ENCODE results near the gene ZDHHC1.

The ZDHHC1 gene

GRCh38 chr16:67445913-67446907, 29.9 kb upstream of the ZDHHC1 start:
- Histone ChIP-seq H3K9ac (ENCODE audit: low read depth, low read length) (peak overlapping the region; percentile 14), H3K9me3 (replicated peaks; ENCODE audit: low read length) (no peaks in the 10 kb centered on the region), H3K27me3 (ENCODE audit: control insufficient read depth, insufficient read depth, low read length) (no peaks in the 10 kb centered on the region), H3K4me2 (ENCODE audit: low read length) (no peak overlapping the region), H3K4me3 (ENCODE audit: low read length) (no peak overlapping the region), H3K36me3 (ENCODE audit: insufficient read depth, low read length) (peaks cover 28% of the 10 kb centered on the region), H3K4me1 (ENCODE audit: control insufficient read depth, insufficient read depth, low read length) (peaks cover 33% of the 10 kb centered on the region)

- H3K36me3 ChIP-seq (ENCODE audit: insufficient read depth, low read length), result peaks cover 35% of the 10 kb centered on the region
- H3K4me2 ChIP-seq (ENCODE audit: low read length), result no peak overlapping the region
- no peak overlapping the region for H3K9ac ChIP-seq (ENCODE audit: low read depth, low read length)
- peaks cover 33% of the 10 kb centered on the region for H3K4me1 ChIP-seq (ENCODE audit: control insufficient read depth, insufficient read depth, low read length)
- no peaks in the 10 kb centered on the region for H3K27me3 ChIP-seq (ENCODE audit: control insufficient read depth, insufficient read depth, low read length)
- no peak overlapping the region for H3K4me3 ChIP-seq (ENCODE audit: low read length)
- no peaks in the 10 kb centered on the region for H3K9me3 ChIP-seq (replicated peaks; ENCODE audit: low read length)
These were observed 29.2 kb upstream of the ZDHHC1 start for GRCh38 chr16:67445441-67445912.

GRCh38 chr16:67445126-67445426, 28.8 kb upstream of the ZDHHC1 start:
- Histone ChIP-seq H3K4me2 (ENCODE audit: low read length) (no peak overlapping the region), H3K36me3 (ENCODE audit: insufficient read depth, low read length) (peaks cover 39% of the 10 kb centered on the region), H3K27me3 (ENCODE audit: control insufficient read depth, insufficient read depth, low read length) (no peaks in the 10 kb centered on the region), H3K4me1 (ENCODE audit: control insufficient read depth, insufficient read depth, low read length) (peaks cover 33% of the 10 kb centered on the region), H3K9ac (ENCODE audit: low read depth, low read length) (no peak overlapping the region), H3K9me3 (replicated peaks; ENCODE audit: low read length) (no peaks in the 10 kb centered on the region), H3K4me3 (ENCODE audit: low read length) (no peak overlapping the region)

- peaks cover 33% of the 10 kb centered on the region for H3K4me1 ChIP-seq (ENCODE audit: control insufficient read depth, insufficient read depth, low read length)
- no peak overlapping the region for H3K4me3 ChIP-seq (ENCODE audit: low read length)
- H3K36me3 ChIP-seq (ENCODE audit: insufficient read depth, low read length), result peaks cover 39% of the 10 kb centered on the region
These were observed 28.2 kb upstream of the ZDHHC1 start for GRCh38 chr16:67444259-67445125.

GRCh38 chr16:67443265-67443664, 27.0 kb upstream of the ZDHHC1 start:
- Histone ChIP-seq H3K36me3 (ENCODE audit: insufficient read depth, low read length) (peaks cover 46% of the 10 kb centered on the region), H3K9me3 (replicated peaks; ENCODE audit: low read length) (no peaks in the 10 kb centered on the region)

More at GRCh38 chr16:67444259-67445125, 28.2 kb upstream of the ZDHHC1 start:
- Histone ChIP-seq H3K27me3 (ENCODE audit: control insufficient read depth, insufficient read depth, low read length) (no peaks in the 10 kb centered on the region), H3K4me2 (ENCODE audit: low read length) (no peak overlapping the region), H3K9me3 (replicated peaks; ENCODE audit: low read length) (no peaks in the 10 kb centered on the region), H3K9ac (ENCODE audit: low read depth, low read length) (no peak overlapping the region)

GRCh38 chr16:67442581-67443255, 26.4 kb upstream of the ZDHHC1 start:
- peaks cover 33% of the 10 kb centered on the region for H3K4me1 ChIP-seq (ENCODE audit: control insufficient read depth, insufficient read depth, low read length)
- H3K27me3 ChIP-seq (ENCODE audit: control insufficient read depth, insufficient read depth, low read length), result no peaks in the 10 kb centered on the region
- H3K4me3 ChIP-seq (ENCODE audit: low read length), result no peak overlapping the region
- no peak overlapping the region for H3K9ac ChIP-seq (ENCODE audit: low read depth, low read length)
- no peak overlapping the region for H3K4me2 ChIP-seq (ENCODE audit: low read length)
- peaks cover 51% of the 10 kb centered on the region for H3K36me3 ChIP-seq (ENCODE audit: insufficient read depth, low read length)
- no peaks in the 10 kb centered on the region for H3K9me3 ChIP-seq (replicated peaks; ENCODE audit: low read length)

More at GRCh38 chr16:67443265-67443664, 27.0 kb upstream of the ZDHHC1 start:
- Histone ChIP-seq H3K9ac (ENCODE audit: low read depth, low read length) (no peak overlapping the region), H3K4me3 (ENCODE audit: low read length) (no peak overlapping the region), H3K4me2 (ENCODE audit: low read length) (no peak overlapping the region), H3K27me3 (ENCODE audit: control insufficient read depth, insufficient read depth, low read length) (no peaks in the 10 kb centered on the region), H3K4me1 (ENCODE audit: control insufficient read depth, insufficient read depth, low read length) (peaks cover 33% of the 10 kb centered on the region)

- Histone ChIP-seq H3K4me3 (ENCODE audit: low read length) (no peak overlapping the region), H3K4me2 (ENCODE audit: low read length) (no peak overlapping the region), H3K9ac (ENCODE audit: low read depth, low read length) (no peak overlapping the region), H3K27me3 (ENCODE audit: control insufficient read depth, insufficient read depth, low read length) (no peaks in the 10 kb centered on the region), H3K4me1 (ENCODE audit: control insufficient read depth, insufficient read depth, low read length) (peaks cover 29% of the 10 kb centered on the region), H3K36me3 (ENCODE audit: insufficient read depth, low read length) (peaks cover 55% of the 10 kb centered on the region), H3K9me3 (replicated peaks; ENCODE audit: low read length) (no peaks in the 10 kb centered on the region)
These were observed 25.6 kb upstream of the ZDHHC1 start for GRCh38 chr16:67441907-67442306.

GRCh38 chr16:67441271-67441753, 25.0 kb upstream of the ZDHHC1 start:
- H3K9ac ChIP-seq (ENCODE audit: low read depth, low read length), result no peak overlapping the region

GRCh38 chr16:67438824-67439393, 22.6 kb upstream of the ZDHHC1 start:
- Histone ChIP-seq H3K4me2 (ENCODE audit: low read length) (no peak overlapping the region), H3K36me3 (ENCODE audit: insufficient read depth, low read length) (peaks cover 51% of the 10 kb centered on the region), H3K9ac (ENCODE audit: low read depth, low read length) (no peak overlapping the region)

More at GRCh38 chr16:67441271-67441753, 25.0 kb upstream of the ZDHHC1 start:
- H3K9me3 ChIP-seq (replicated peaks; ENCODE audit: low read length), result no peaks in the 10 kb centered on the region
- H3K4me2 ChIP-seq (ENCODE audit: low read length), result no peak overlapping the region
- H3K4me1 ChIP-seq (ENCODE audit: control insufficient read depth, insufficient read depth, low read length), result peaks cover 23% of the 10 kb centered on the region
- no peak overlapping the region for H3K4me3 ChIP-seq (ENCODE audit: low read length)
- H3K36me3 ChIP-seq (ENCODE audit: insufficient read depth, low read length), result peaks cover 56% of the 10 kb centered on the region
- H3K27me3 ChIP-seq (ENCODE audit: control insufficient read depth, insufficient read depth, low read length), result no peaks in the 10 kb centered on the region

GRCh38 chr16:67438098-67438791, 22.0 kb upstream of the ZDHHC1 start:
- no peak overlapping the region for H3K4me2 ChIP-seq (ENCODE audit: low read length)
- no peak overlapping the region for H3K4me3 ChIP-seq (ENCODE audit: low read length)
- no peak overlapping the region for H3K9ac ChIP-seq (ENCODE audit: low read depth, low read length)
- peaks cover 50% of the 10 kb centered on the region for H3K36me3 ChIP-seq (ENCODE audit: insufficient read depth, low read length)
- no peaks in the 10 kb centered on the region for H3K4me1 ChIP-seq (ENCODE audit: control insufficient read depth, insufficient read depth, low read length)
- no peaks in the 10 kb centered on the region for H3K27me3 ChIP-seq (ENCODE audit: control insufficient read depth, insufficient read depth, low read length)
- H3K9me3 ChIP-seq (replicated peaks; ENCODE audit: low read length), result no peaks in the 10 kb centered on the region

More at GRCh38 chr16:67438824-67439393, 22.6 kb upstream of the ZDHHC1 start:
- H3K27me3 ChIP-seq (ENCODE audit: control insufficient read depth, insufficient read depth, low read length), result no peaks in the 10 kb centered on the region
- H3K9me3 ChIP-seq (replicated peaks; ENCODE audit: low read length), result no peaks in the 10 kb centered on the region
- no peak overlapping the region for H3K4me3 ChIP-seq (ENCODE audit: low read length)
- no peaks in the 10 kb centered on the region for H3K4me1 ChIP-seq (ENCODE audit: control insufficient read depth, insufficient read depth, low read length)

All from skeletal muscle satellite cell (primary cell).